Measurements from ENCODE around the gene BPI.
"Not testable (repeated sequence)": the region's sequence is repeated elsewhere in the genome, so short reads cannot be mapped to it uniquely, and the experiment has no call there.

Gene BPI

GRCh38 chr20:38339521-38339896 lies 35.6 kb downstream of the BPI start:
- not testable (repeated sequence) for DNase-seq

- no peak for DNase-seq
These were observed 36.0 kb downstream of the BPI start for GRCh38 chr20:38339997-38340396.

- no peak for DNase-seq
These were observed 36.7 kb downstream of the BPI start for GRCh38 chr20:38340693-38341092.

GRCh38 chr20:38342216-38342615 lies 38.3 kb downstream of the BPI start:
- no peak for DNase-seq

- no peak for DNase-seq
These were observed 38.9 kb downstream of the BPI start for GRCh38 chr20:38342713-38343310.

DNA sequence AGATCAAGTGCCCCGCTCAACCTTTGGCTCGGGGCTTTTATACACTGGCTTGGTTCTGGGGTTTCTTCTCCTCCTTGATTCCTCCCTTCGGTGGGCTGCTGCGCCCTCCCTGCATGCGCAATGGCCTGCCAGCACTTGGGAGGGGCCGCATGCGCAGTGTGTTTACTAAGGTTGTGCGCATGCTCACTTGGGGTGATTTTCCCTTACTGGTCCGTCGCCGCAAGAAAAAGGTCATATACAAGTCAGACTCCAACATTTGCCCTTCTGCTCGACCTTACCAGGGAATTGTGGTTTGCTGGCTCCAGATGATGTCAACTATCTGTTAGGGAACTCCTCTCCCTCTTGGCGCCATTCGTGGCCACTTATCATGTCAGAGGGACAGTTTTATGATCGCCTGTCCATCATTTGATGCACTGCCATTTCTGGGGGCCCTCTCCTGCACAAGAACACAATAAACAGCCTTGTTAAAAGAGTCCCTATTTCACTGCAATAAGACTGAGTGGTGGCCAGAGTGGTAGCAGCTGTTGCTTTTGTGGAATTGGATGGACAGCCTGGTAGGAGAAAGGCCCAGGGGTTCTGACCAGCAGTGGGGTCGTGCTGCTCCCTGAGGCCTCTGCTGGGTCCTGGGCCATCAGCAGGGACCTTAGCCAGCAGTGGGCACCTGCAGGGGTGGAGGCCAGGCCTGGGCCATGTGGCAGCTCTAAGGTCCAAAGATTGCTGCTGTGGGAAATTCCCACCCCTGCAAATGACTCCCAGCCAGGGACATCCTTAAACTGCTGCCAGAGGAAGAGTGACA lies 39.6 kb downstream of the BPI start:
- DNase-seq: no peak

DNA sequence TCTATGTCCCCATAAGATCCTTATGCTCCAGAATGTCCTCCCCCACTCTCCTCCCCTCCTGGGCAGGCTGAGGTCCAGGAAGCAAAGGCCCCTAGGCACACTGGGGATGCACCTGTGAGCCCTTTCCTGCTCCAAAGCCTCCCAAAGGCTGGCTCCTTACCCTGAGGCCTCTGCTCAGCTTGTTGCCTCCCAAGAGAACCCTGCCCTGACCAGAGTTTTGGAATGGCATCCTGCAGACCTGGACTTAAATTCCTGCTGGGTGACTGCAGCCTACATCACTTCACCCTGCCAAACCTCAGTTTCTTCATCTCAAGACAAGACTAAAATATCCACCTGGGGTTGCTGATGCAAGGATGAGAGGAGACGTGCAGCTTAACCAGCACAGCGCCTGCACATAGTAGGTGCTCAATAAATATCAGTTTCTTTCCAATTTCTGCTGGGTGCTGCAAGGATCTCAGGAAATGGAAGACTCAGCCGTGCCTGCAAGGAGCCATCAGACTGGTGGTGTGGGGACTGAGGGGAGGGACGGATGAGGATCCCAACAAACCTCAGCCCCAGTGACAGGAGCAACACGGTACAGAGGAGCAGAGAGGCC lies 40.2 kb downstream of the BPI start:
- DNase-seq: no peak

DNA sequence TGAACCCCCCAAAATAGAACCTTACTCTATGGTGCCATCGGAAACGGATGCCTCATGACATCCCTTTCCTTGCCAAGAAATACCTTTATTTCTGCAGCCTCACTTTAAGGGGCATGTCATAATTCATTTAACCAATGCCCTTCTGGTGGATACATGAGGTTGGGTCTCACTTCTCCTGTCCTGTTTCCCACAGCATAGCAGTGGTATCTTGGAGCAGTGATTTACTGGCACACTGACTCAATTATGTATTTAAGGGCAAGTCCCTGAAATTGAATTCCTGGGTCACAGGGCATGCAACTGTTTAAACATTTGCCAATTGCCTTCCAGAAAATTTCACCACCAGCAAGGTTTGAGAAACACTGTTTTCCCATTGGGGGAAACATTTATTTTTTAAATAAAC lies 41.7 kb downstream of the BPI start:
- DNase-seq: no peak

DNA sequence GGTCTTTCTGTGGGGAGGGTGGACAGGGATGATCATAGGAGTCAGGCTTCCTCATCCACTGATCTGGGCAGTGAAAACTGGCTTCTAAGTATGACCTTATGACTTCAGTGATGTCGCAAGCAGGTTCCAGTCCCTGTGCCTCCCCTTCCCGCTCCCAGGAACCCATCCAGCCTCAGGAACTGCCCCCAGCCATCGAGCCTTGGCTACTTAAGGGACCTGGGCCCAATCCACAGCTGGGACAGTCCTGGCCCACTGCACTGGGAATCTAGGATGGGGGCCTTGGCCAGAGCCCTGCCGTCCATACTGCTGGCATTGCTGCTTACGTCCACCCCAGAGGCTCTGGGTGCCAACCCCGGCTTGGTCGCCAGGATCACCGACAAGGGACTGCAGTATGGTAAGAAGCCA lies 42.3 kb downstream of the BPI start, which contains the start of gene LBP:
Gene LBP, plus strand, starts transcription at position 236 of the 405 bp plus-strand sequence. Its CDS starts 35 bp downstream, at position 271.
- DNase-seq: no peak

GRCh38 chr20:38346741-38347140 lies 42.8 kb downstream of the BPI start:
- no peak for DNase-seq

GRCh38 chr20:38349856-38350255 lies 45.9 kb downstream of the BPI start:
- DNase-seq: no peak

DNA sequence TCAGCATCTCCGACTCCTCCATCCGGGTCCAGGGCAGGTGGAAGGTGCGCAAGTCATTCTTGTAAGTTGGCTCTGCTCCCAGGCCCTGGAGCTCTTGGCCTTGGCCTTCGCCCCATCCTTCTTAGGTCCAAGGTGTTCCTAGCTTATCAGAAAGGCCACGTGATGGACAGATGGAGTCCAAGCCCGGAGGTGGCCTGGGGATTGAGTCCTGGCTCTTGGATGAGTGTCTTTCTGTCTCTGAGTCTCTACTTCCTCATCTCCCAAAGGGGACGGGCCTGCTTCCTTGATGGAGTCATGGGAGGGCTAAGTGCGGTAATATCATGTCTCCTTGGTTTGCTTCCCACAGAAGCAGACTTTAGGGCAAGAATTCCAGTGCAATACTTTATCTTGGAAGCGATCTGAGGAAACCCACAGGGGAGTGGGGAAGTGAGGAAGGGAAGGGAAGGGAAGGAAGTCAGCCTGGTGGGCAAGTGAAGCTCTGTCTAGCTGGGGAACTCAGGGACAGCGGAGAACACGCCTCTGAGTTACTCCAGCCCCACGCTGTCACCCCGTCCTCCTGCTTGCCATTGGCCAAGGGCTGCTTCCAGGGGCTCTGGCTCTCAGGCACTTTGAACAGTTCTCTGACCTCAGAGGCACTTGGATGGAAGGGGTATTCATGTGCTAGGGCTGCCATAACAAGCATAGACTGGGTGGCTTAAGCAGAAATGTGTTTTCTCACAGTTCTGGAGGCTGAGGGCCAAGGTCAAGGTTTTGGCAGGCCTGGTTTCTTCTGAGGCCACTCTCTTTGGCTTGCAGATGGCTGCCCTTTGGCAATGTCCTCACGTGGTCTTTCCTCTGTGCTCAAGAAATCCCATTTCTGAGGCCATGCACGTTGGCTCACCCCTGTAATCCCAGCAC lies 47.2 kb downstream of the BPI start:
- no peak for DNase-seq

GRCh38 chr20:38353316-38353715 lies 49.4 kb downstream of the BPI start:
- DNase-seq: no peak

DNA sequence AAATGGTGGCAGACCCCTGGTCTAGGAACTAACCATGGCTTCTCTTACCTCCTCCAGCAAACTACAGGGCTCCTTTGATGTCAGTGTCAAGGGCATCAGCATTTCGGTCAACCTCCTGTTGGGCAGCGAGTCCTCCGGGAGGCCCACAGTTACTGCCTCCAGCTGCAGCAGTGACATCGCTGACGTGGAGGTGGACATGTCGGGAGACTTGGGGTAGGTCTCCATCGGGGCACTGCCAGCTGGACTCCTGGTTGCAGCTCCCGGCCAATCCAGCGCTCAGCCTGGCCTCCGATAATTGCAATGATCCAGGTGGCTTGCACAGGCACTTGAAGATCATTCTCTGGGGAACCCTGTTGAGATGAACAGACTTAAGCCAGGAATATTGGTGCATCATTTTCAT lies 50.3 kb downstream of the BPI start:
- DNase-seq: no peak

GRCh38 chr20:38355161-38356012 lies 51.4 kb downstream of the BPI start:
- no peak for DNase-seq

DNA sequence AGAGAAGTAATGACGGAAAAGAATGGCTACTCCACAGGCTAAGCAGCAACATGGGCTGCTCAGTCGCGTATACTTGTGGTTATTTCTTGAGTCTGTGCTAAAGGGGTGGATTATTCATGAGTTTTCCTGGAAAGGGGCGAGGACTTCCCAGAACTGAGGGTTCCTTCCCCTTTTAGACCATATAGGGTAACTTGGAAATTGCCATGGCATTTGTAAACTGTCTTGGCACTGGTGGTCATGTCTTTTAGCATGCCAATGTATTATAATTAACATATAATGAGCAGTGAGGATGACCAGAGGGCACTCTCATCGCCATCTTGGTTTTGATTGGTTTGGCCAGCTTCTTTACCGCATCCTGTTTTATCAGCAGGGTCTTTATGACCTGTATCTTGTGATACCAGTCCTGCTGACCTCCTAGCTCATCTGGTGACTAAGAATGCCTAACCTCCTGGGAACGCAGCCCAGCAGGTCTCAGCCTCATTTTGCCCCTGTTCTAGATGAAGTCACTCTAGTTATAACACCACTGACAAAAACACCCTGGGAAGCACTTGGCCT lies 53.8 kb downstream of the BPI start:
- no peak for DNase-seq

DNA sequence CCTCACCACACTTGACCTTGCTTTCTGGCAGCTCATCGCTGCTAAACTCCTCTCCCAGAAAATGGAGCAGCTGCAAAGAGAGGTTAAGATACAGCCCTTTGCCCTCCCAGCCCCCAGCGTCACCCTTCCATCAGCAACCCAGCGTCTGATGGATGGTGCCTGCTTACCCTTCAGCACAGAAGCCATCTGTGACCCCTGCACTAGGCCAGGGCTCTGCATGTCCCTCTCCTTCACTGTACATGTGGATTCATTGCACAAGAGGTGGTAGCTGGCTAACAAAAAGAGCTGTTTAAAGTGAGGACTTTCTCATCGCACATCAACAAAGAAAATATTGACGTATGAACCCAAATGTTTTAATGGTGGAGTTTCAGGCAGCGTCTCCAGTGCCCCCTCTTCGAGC lies 54.6 kb downstream of the BPI start:
- no peak for DNase-seq

DNA sequence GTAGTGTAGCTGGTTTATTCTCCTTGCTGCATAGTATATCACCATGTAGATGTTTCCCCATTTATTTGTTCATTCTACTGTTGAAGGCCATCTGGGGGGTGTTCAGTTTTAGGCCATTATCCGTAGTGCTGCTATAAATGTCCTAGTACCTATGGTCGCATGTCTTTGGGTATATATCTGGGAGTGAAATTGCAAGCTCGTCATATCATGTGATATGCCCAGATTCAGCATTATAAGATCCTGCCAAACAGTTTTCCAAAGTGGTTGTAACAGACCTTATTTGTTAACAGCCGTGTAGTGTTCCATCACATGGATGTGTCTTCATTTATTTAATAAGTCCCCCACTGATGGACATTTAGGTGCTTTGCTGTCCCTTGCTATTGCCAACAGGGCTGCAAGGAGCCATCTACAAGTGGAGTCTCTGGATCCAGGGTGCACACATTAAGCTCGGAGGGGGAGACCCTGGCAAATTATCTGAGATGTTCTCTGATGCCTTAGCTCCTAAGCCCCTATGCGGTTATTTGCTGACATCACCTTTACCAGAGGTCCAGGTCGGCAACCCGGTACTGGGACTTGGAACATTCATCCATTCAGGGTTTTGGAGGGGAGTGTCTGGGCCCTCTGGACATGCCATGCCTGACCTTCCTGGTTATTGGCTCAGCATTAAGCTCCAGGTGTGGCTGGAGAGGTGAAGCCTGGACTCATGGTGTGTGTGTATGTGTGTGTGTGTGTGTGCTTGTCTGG lies 59.2 kb downstream of the BPI start:
- no peak for DNase-seq

GRCh38 chr20:38369389-38369788 lies 65.4 kb downstream of the BPI start:
- no peak for DNase-seq

DNA sequence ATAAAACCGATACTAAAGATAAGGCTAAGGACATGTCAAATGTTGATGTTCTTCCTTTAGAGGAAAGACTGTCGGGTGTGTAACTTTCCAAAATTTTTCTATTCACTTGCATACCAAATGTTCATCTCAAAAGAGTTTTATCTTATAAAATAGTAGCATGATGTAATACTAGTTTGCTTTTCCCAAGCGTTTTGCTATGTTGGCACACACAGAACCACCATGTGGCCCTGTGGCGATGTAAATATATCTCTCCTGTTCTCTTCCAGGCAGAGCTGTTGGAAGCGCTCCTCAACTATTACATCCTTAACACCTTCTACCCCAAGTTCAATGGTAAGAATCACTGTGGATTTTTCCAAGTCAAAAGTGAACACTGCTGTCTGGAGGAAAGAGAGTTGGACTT lies 68.8 kb downstream of the BPI start:
- DNase-seq: no peak

- DNase-seq: no peak
These were observed 69.4 kb downstream of the BPI start for GRCh38 chr20:38373231-38373867.

Data from DMS 273 treated with DMSO at 0.1 percent for 48 hours (cell line).